Measurements from ENCODE around the gene BEAN1.

DNA sequence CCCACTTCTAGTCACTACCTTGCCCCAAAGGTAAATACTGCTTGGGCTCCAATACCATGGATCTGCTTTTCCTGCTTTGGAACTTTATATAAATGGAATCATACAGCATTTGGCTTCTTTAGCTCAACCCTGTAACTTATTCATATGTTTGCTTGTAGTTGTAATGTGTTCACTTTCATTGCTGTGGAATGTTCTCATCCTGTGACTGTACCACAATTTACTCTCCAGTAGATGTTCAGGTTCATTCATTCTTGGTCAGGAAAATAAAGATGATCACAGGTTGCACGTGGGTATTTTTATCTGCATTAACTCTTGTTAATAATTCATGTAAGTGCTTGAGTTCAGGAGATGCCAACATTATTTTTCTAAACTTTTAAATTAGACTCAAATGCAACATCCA is 6.7 kb upstream of the BEAN1 start:
- TF ChIP-seq, protein P1, sequence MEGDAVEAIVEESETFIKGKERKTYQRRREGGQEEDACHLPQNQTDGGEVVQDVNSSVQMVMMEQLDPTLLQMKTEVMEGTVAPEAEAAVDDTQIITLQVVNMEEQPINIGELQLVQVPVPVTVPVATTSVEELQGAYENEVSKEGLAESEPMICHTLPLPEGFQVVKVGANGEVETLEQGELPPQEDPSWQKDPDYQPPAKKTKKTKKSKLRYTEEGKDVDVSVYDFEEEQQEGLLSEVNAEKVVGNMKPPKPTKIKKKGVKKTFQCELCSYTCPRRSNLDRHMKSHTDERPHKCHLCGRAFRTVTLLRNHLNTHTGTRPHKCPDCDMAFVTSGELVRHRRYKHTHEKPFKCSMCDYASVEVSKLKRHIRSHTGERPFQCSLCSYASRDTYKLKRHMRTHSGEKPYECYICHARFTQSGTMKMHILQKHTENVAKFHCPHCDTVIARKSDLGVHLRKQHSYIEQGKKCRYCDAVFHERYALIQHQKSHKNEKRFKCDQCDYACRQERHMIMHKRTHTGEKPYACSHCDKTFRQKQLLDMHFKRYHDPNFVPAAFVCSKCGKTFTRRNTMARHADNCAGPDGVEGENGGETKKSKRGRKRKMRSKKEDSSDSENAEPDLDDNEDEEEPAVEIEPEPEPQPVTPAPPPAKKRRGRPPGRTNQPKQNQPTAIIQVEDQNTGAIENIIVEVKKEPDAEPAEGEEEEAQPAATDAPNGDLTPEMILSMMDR (IDR thresholded peaks at IDR 0.05): no peak
- TF ChIP-seq POLR2A (IDR thresholded peaks at IDR 0.05): no peak

All from Peyer's patch (tissue), 4 donors.